Heart right ventricle (tissue), 16 donors: ENCODE results near the gene GXYLT2. TPM values are rescaled to one million over a fixed set of nuclear protein-coding genes. Genes with fewer than 3 reads are reported as not detected.
A peak's percentile ranks its signal among the peaks of the same experiment; 100 is the strongest.

Source experiments
- ATAC-seq, 8 donors: fragments of 200-7000 bp; cut with Tn5 transposase; one replicate each; pipeline ENCODE4 v1.9.1; 2020; ENCODE audit warnings: mild to moderate bottlenecking in 8 of 8, moderate library complexity in 8 of 8, moderate number of reproducible peaks in 1 of 8
- DNase-seq, 2 donors: peaks; one replicate each; pipeline ENCODE4 v3.0.0-alpha.2; 2020
- H3K27ac ChIP-seq, 10 donors: fragments of 200-600 bp; sonication (generic) in 2 of 10; one replicate each; pipeline versions ENCODE4 v1.5.0 to v1.8.0; 2020 to 2022; ENCODE audit warnings: mild to moderate bottlenecking in 3 of 10
- H3K27me3 ChIP-seq, 7 donors: fragments of 200-600 bp; one replicate each; pipeline ENCODE4 v1.8.0; 2021 to 2022; ENCODE audit warnings: mild to moderate bottlenecking in 2 of 7
- H3K36me3 ChIP-seq, 9 donors: fragments of 200-600 bp; sonication (generic) in 1 of 9; one replicate each; pipeline versions ENCODE4 v1.5.0 to v1.8.0; 2020 to 2022; ENCODE audit warnings: mild to moderate bottlenecking in 2 of 9
- H3K4me1 ChIP-seq, 9 donors: fragments of 200-600 bp; sonication (generic) in 1 of 9; one replicate each; pipeline versions ENCODE4 v1.5.0 to v1.8.0; 2020 to 2022; ENCODE audit warnings: mild to moderate bottlenecking in 4 of 9
- H3K4me3 ChIP-seq, 10 donors: fragments of 200-600 bp; sonication (generic) in 2 of 10; one replicate each; pipeline versions ENCODE4 v1.5.0 to v1.8.0; 2020 to 2022; ENCODE audit warnings: mild to moderate bottlenecking in 7 of 10, moderate library complexity in 2 of 10
- H3K9me3 ChIP-seq, 11 donors: fragments of 200-600 bp in 10 of 11; sonication (generic) in 2 of 11; one replicate each; pipeline versions ENCODE4 v1.5.0 to v1.8.0; 2013 to 2022; ENCODE audit warnings: mild to moderate bottlenecking in 2 of 11, control low read depth in 1 of 11, moderate library complexity in 1 of 11
- CTCF ChIP-seq, 9 donors: fragments of 200-600 bp; sonication (generic) in 2 of 9; IDR thresholded peaks; one replicate each; pipeline versions ENCODE4 v1.5.0 to v1.8.0; 2021 to 2022; ENCODE audit warnings: antibody characterized with exemption in 9 of 9, mild to moderate bottlenecking in 5 of 9, moderate library complexity in 1 of 9
- WGBS, 2 donors: extraction: QIAGEN DNeasy Blood & Tissue Kit; methylation state at CpG; one replicate each; pipeline ENCODE4 v1.1.7; 2013; ENCODE audit warnings: inconsistent platforms in 1 of 2; 5-methylcytosine and 5-hydroxymethylcytosine counted together
- intact Hi-C, 10 donors: fragments of 100-400 bp; cut with DNase I; formaldehyde crosslinking; loops; one replicate each; pipeline versions ENCODE4 v1.11.1 to v1.14.2; 2022
- long read RNA-seq, 3 donors: library from polyadenylated mRNA; unstranded; transcript quantifications; one replicate each; pipeline ENCODE4 v2.0.0, GENCODE V29; 2020 to 2021
- polyA plus RNA-seq, 2 donors: library from polyadenylated mRNA; stranded (reverse); fragments of 200-250 nt; gene quantifications; one replicate each; pipeline ENCODE4 v1.2.3, GENCODE V29; 2013
- total RNA-seq, 10 donors: library from RNA; stranded (reverse); fragmentation: NEBNext Ultra II Directional in 3 of 10; extraction: Animal tissue kit (Norgen Biotek cat#: 25700) in 3 of 10; gene quantifications; one replicate each; pipeline versions ENCODE4 v1.2.1 to v1.2.4, GENCODE V29; 2021 to 2023
- donor health status: Arrhythmogenic right ventricular cardiomyopathy.
- donor health status: ischemic (EF 13 %, LVEDD 7.1; RV severe dilation, severe dysfunction).
- donor health status: healthy with polysubstance abuse.
- donor health status: DM: no; HTN: yes; CAD: no.
- donor health status: DM: no; HTN: no; CAD: no.
- donor health status: ischemic (EF 25% LVEDD 6.9; RV normal size, moderate dysfunction).
- donor health status: ischemic (EF 25% LVEDD 5.7; RV mildly dilated, moderate dysfunction).
- donor health status: healthy.
- donor health status: DM: yes; HTN: yes; CAD: no.
- donor health status: Ischemic cardiomyopathy.
- donor health status: ischemic (EF 35%, LVEDD 5.7; RV mildly dilated, moderate dysfunction).
- donor health status: nonischemic (EF 11% LVEDD 7.7; RV severe dilation, severe dysfunction).
- donor health status: DM: yes; HTN: yes; CAD: no.
- donor health status: PGD.
- donor health status: ischemic (EF 29% LVEDD 5.4; RV normal size, mild dysfunction).
- donor health status: nonischemic (EF 23%, LVEDD 6.1; RV moderate dilation, normal function).

GXYLT2 gene
- total RNA-seq (10 to 100 TPM; 10.3 to 26.7 (median 14.6) TPM), polyA plus RNA-seq (1 to 10 TPM; 1.5 to 2.2 TPM)
- long read RNA-seq, donor 1, partial matches to known transcripts = 1 of 4 reads
- long read RNA-seq, donor 1, other reads (novel, unspliced or antisense) = 2 of 4 reads
- long read RNA-seq, donor 2, transcript GXYLT2-201 (7 exons, 3,260 nt) = major isoform, 5 of 8 reads
- long read RNA-seq, donor 2, partial matches to known transcripts = 0 of 8 reads
- long read RNA-seq, donor 2, other reads (novel, unspliced or antisense) = 3 of 8 reads
- long read RNA-seq, donor 3, partial matches to known transcripts = 1 of 2 reads
- long read RNA-seq, donor 3, other reads (novel, unspliced or antisense) = 1 of 2 reads

DNA sequence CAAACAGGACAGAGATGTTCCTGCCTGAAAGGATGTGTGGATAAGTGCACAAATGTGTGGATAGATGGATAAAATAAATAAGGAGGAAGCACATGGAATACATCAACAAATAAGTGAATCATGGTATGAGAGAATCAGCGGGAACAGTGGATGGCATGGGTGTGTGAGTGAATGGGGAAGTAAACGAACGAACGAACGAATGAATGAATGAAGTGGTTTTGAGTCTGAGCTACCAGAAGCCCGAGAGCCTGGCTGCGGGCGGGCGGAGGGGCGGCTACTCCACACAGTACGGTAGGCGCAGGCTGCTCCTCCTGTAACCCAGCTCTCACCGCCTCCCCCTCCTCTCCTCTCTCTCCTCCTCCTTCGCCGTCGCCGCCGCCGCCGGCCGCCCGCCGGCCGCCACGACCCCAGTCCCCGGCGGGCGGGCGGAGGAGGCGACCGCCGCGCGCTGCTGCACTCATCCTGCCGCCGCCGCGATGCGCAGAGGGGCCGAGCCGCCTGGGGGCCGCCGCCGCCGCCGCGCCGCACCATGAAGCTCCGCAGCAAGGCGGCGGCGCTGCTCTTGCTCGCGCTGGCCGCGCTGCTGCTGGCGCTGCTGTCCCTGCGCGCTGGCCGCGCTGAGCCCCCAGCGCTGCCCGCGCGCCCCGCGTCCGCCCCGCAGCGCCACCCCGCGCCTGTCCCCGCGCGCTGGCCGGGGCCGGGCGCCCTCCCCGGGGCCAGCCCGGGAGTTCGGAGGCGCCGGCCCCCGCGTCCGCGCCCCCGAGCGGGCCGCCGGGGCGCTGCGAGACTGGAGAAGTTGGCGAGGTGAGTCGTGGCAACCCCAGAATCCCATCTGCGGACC lies at the start of gene GXYLT2:
TSS of gene GXYLT2 (plus strand) at position 342 of the 841 bp plus-strand sequence. CDS start at position 530, 188 bp downstream.
- Histone ChIP-seq H3K27me3 (peaks cover 0 to 48% (median 0%) of the 10 kb centered on the region in 7 donors), H3K4me1 (peaks cover 0 to 50% (median 32%) of the 10 kb centered on the region in 9 donors), H3K4me3 (peak within 1 kb of the TSS; percentile 19 to 59 (median 53)), H3K36me3 (no peaks in the 10 kb centered on the region), H3K27ac (peak within 1 kb of the TSS; percentile 30 to 82 (median 60)), H3K9me3 (peaks cover 0 to 9% (median 0%) of the 10 kb centered on the region in 11 donors)
- WGBS, 2 donors = 0% methylated on average over 64 to 94 of the region's 96 CpGs
- ATAC-seq (peak; percentile 77 to 92 (median 86)), DNase-seq (peak; percentile 63 to 67)
- peak in 2 of 9 donors; percentile 7 to 12 for TF ChIP-seq CTCF (IDR thresholded peaks at IDR 0.05)
- intact Hi-C loops = no loop called here

DNA sequence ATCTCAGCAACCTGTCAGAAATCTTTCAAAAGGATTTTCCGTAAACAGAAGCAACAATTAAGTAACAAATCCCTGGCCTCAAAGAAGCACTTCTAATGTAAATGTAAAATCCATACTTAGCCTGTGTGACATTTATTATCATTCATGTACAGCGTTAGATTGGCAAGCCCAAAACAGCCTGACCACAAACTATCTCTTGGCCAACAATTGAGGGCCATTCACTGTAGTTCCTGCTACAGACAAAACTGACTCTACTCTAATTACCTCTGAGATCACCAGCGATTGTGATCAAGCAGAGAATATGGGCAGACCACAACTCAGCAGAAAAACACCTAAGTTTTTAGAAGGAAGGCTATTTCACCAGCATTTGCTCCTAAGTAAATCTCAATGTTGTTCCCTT lies 48.8 kb upstream of the GXYLT2 start:
- TF ChIP-seq CTCF (IDR thresholded peaks at IDR 0.05) = no peak
- Histone ChIP-seq H3K27ac (no peak overlapping the region), H3K36me3 (peaks cover 0 to 96% (median 16%) of the 10 kb centered on the region in 9 donors), H3K4me3 (no peak overlapping the region), H3K27me3 (no peaks in the 10 kb centered on the region), H3K4me1 (peaks cover 0 to 16% (median 0%) of the 10 kb centered on the region in 9 donors), H3K9me3 (no peaks in the 10 kb centered on the region)
- no peak for ATAC-seq
- no peak for DNase-seq
- intact Hi-C loops = no loop called here
- 89% methylated on average over 3 of the region's 3 CpGs for WGBS, 2 donors

GRCh38 chr3:72844436-72844993 lies 43.3 kb upstream of the GXYLT2 start:
- Histone ChIP-seq H3K27me3 (no peaks in the 10 kb centered on the region), H3K4me3 (no peak overlapping the region), H3K36me3 (peaks cover 0 to 44% (median 10%) of the 10 kb centered on the region in 9 donors), H3K27ac (no peak overlapping the region), H3K9me3 (no peaks in the 10 kb centered on the region), H3K4me1 (peaks cover 7 to 43% (median 21%) of the 10 kb centered on the region in 9 donors)
- intact Hi-C loops = loop anchor here in 6 of 10 donors (10.0 kb wide), 4 partner anchors 150 to 1120 kb away; partner anchors contain the start of genes EIF4E3 (in 2 of the 6) and PPP4R2 (in 1 of the 6)
- TF ChIP-seq CTCF (IDR thresholded peaks at IDR 0.05) = no peak
- ATAC-seq (no peak), DNase-seq (no peak)
- WGBS, 2 donors = 91 to 93% methylated on average over 1 of the region's 1 CpG

DNA sequence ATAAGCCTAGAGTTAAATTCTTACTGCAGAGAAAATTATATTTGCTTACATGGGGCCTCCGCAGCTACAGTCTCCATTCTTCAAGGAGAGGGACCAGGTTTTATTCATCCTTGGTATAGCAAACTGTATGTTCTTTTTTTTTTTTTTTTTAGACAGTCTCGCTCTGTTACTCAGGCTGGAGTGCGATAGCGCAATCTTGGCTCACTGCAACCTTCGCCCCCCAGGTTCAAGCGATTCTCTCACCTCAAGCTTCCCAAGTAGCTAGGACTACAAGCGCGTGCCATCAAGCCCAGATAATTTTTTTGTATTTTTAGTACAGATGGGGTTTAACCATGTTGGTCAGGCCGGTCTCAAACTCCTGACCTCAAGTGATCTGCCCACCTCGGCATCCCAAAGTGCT lies 41.7 kb upstream of the GXYLT2 start:
- Histone ChIP-seq H3K36me3 (peaks cover 0 to 27% (median 1%) of the 10 kb centered on the region in 9 donors), H3K27me3 (no peaks in the 10 kb centered on the region), H3K9me3 (no peaks in the 10 kb centered on the region), H3K4me1 (peaks cover 7 to 45% (median 24%) of the 10 kb centered on the region in 9 donors), H3K4me3 (no peak overlapping the region), H3K27ac (no peak overlapping the region)
- ATAC-seq (no peak), DNase-seq (no peak)
- WGBS, 2 donors = 95 to 96% methylated on average over 10 of the region's 10 CpGs
- no peak for TF ChIP-seq CTCF (IDR thresholded peaks at IDR 0.05)
- intact Hi-C loops = loop anchor here in 8 of 10 donors (5.0 to 10.0 kb wide), 6 partner anchors 149 to 1121 kb away; partner anchors contain the start of genes EBLN2 (in 2 of the 8), EIF4E3 (in 2 of the 8) and PPP4R2 (in 2 of the 8)
